HepG2 (cell line): ENCODE measurements around the gene THAP3. TPM values are rescaled to one million over a fixed set of nuclear protein-coding genes. Genes with fewer than 3 reads are reported as not detected.
A peak's percentile ranks its signal among the peaks of the same experiment; 100 is the strongest.

Experiments used
- ARNT2 ChIP-seq: sonication (generic); formaldehyde crosslinking; IDR thresholded peaks from 2 replicates; pipeline ENCODE4 v1.8.0; 2022; ENCODE audit warnings: mild to moderate bottlenecking, low read depth, missing genetic modification reagents, moderate library complexity
- DNMT1 ChIP-seq: sonication (generic); formaldehyde crosslinking; IDR thresholded peaks from 2 replicates; pipeline ENCODE4 v1.5.1; 2020; ENCODE audit warnings: mild to moderate bottlenecking, missing genetic modification reagents
- GPN1 ChIP-seq: sonication (generic); formaldehyde crosslinking; IDR thresholded peaks from 2 replicates; pipeline ENCODE4 v1.5.1; 2020; ENCODE audit warnings: missing genetic modification reagents, borderline replicate concordance
- GTF3A ChIP-seq: sonication (generic); formaldehyde crosslinking; conservative IDR thresholded peaks from 2 replicates; pipeline ENCODE4 v1.4.0; 2020; ENCODE audit warnings: mild to moderate bottlenecking, missing genetic modification reagents
- HCFC1 ChIP-seq: fragments of 150-350 bp; IDR thresholded peaks from 2 replicates; pipeline ENCODE4 v1.6.1; 2014; ENCODE audit warnings: low read depth, low read length
- HOXA3 ChIP-seq: sonication (generic); formaldehyde crosslinking; IDR thresholded peaks from 2 replicates; pipeline ENCODE4 v1.5.0; 2020; ENCODE audit warnings: missing genetic modification reagents
- MLLT10 ChIP-seq: sonication (generic); formaldehyde crosslinking; IDR thresholded peaks from 2 replicates; pipeline ENCODE4 v1.4.0; 2020; ENCODE audit warnings: missing genetic modification reagents
- SMARCC2 ChIP-seq: fragments of 450-650 bp; IDR thresholded peaks from 2 replicates; pipeline ENCODE4 v1.6.1; 2017; ENCODE audit warnings: antibody characterized with exemption, mild to moderate bottlenecking
- SRF ChIP-seq: IDR thresholded peaks from 2 replicates; pipeline ENCODE4 v1.6.1; 2011; ENCODE audit warnings: mild to moderate bottlenecking, low read depth, low read length, moderate library complexity
- ZBTB8A ChIP-seq: sonication (generic); formaldehyde crosslinking; IDR thresholded peaks from 2 replicates; pipeline ENCODE4 v1.4.0; 2020; ENCODE audit warnings: mild to moderate bottlenecking, low read depth, missing genetic modification reagents, borderline replicate concordance
- ZFP37 ChIP-seq: sonication (generic); formaldehyde crosslinking; IDR thresholded peaks from 2 replicates; pipeline ENCODE4 v1.4.0; 2020; ENCODE audit warnings: missing genetic modification reagents, borderline replicate concordance
- ZNF660 ChIP-seq: sonication (generic); formaldehyde crosslinking; IDR thresholded peaks from 2 replicates; pipeline ENCODE4 v1.5.1; 2020; ENCODE audit warnings: mild to moderate bottlenecking, low read depth, missing genetic modification reagents, borderline replicate concordance
- ZNF7 ChIP-seq: IDR thresholded peaks from 2 replicates; pipeline ENCODE4 v1.6.1; 2016; ENCODE audit warnings: missing biosample characterization, missing genetic modification reagents
- ZNF776 ChIP-seq: sonication (generic); formaldehyde crosslinking; IDR thresholded peaks from 2 replicates; pipeline ENCODE4 v1.4.0; 2020; ENCODE audit warnings: mild to moderate bottlenecking, missing genetic modification reagents
- ZNF777 ChIP-seq: sonication (generic); formaldehyde crosslinking; IDR thresholded peaks from 2 replicates; pipeline ENCODE4 v1.4.0; 2020; ENCODE audit warnings: missing genetic modification reagents
- ZSCAN22 ChIP-seq: sonication (generic); formaldehyde crosslinking; IDR thresholded peaks from 2 replicates; pipeline ENCODE4 v1.4.0; 2020; ENCODE audit warnings: mild to moderate bottlenecking, missing genetic modification reagents
- polyA plus RNA-seq, 8 experiments: library from polyadenylated mRNA; depleted of rRNA in 3 of 8; stranded (reverse) in 7 of 8; unstranded in 1 of 8; fragments of >200 nt; fragmentation: Illumina TruSeq in 4 of 8; extraction: Trizol in 4 of 8; gene quantifications; 2 replicates each; pipeline versions ENCODE4 v1.2.1 to v1.2.3, GENCODE V29; 2011 to 2016; ENCODE audit warnings: low read depth in 4 of 8, missing spikeins in 1 of 8, mixed read lengths in 1 of 8; ENCODE audit not compliant: insufficient read depth in 1 of 8
- total RNA-seq, 5 experiments: library from RNA; depleted of rRNA; stranded (reverse); fragments of >200 nt; fragmentation: Illumina TruSeq; extraction: Trizol; gene quantifications; 2 replicates each; pipeline ENCODE4 v1.2.3, GENCODE V29; 2016; ENCODE audit warnings: low read depth in 1 of 5
- TF ChIP-seq, protein P1 (sequence below): sonication (generic); formaldehyde crosslinking; IDR thresholded peaks from 2 replicates; pipeline ENCODE4 v1.4.0; 2020; ENCODE audit warnings: missing genetic modification reagents
- TF ChIP-seq, protein P2 (sequence below): conservative IDR thresholded peaks from 2 replicates; pipeline ENCODE4 v1.6.1; 2018; ENCODE audit warnings: missing genetic modification reagents
- TF ChIP-seq, protein P3 (sequence below): sonication (generic); formaldehyde crosslinking; IDR thresholded peaks from 2 replicates; pipeline ENCODE4 v1.5.1; 2020; ENCODE audit warnings: missing genetic modification reagents, mild to moderate bottlenecking, borderline replicate concordance
- TF ChIP-seq, protein P4 (sequence below): IDR thresholded peaks from 2 replicates; pipeline ENCODE4 v1.6.1; 2016; ENCODE audit warnings: missing genetic modification reagents, missing compliant biosample characterization
- TF ChIP-seq, protein P5 (sequence below): IDR thresholded peaks from 2 replicates; pipeline ENCODE4 v1.6.1; 2016; ENCODE audit warnings: low read depth, control low read depth
- TF ChIP-seq, protein P6 (sequence below): sonication (generic); formaldehyde crosslinking; IDR thresholded peaks from 2 replicates; pipeline ENCODE4 v1.5.0; 2020; ENCODE audit warnings: missing genetic modification reagents

Gene THAP3
- total and polyA plus RNA-seq, 2 of the 13 experiments (the other 11 are each of a cell fraction or from before 2014, with no cell fraction given) = 10.3 to 14.9 TPM

DNA sequence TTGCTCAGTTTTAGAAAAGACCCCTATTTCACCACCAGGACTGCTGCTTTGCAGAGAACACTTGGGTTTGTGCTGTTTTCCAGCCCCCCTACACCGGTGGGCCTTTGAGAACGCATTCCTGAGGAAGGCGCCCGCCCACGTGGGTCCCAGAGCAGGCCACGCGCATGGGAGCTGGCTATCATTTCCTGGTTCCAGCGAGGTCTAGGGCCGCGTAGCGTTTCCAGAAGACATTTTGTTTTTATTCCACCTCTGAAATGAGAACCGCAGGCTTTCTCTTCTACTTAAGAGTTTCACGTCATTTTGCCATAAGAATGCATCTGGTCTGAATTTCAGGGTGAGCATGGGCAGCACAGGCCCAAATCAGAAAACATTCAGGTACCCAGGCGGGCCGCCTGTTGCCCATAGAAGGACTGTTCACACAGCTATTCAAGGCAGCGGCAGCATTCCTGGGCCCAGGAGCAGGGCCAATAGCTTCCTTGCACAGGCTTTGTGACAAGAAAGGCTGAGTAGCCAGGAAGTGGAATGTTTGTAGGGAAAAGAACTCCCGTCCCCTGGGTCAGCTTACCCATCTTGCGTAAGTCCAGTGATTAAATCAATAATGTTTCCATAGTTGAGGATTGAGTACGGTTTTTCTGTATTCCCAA lies 20.6 kb upstream of the THAP3 start (continued):
- TF ChIP-seq, protein P1, sequence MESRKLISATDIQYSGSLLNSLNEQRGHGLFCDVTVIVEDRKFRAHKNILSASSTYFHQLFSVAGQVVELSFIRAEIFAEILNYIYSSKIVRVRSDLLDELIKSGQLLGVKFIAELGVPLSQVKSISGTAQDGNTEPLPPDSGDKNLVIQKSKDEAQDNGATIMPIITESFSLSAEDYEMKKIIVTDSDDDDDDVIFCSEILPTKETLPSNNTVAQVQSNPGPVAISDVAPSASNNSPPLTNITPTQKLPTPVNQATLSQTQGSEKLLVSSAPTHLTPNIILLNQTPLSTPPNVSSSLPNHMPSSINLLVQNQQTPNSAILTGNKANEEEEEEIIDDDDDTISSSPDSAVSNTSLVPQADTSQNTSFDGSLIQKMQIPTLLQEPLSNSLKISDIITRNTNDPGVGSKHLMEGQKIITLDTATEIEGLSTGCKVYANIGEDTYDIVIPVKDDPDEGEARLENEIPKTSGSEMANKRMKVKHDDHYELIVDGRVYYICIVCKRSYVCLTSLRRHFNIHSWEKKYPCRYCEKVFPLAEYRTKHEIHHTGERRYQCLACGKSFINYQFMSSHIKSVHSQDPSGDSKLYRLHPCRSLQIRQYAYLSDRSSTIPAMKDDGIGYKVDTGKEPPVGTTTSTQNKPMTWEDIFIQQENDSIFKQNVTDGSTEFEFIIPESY (CRISPR knock-in tag) = no peak
- TF ChIP-seq ARNT2 (CRISPR knock-in tag) = peak; percentile 65; the same call in 1 of the 2 replicates
- TF ChIP-seq GTF3A = no peak
- no peak for TF ChIP-seq ZSCAN22 (CRISPR knock-in tag)
- no peak for TF ChIP-seq ZNF660 (CRISPR knock-in tag)
- peak; percentile 13; the same call in 1 of the 2 replicates for TF ChIP-seq HCFC1
- TF ChIP-seq MLLT10 = no peak
- peak; percentile 54; the same call in 1 of the 2 replicates for TF ChIP-seq ZNF777 (CRISPR knock-in tag)
- TF ChIP-seq ZFP37 = no peak
- peak; percentile 70 for TF ChIP-seq HOXA3
- TF ChIP-seq ZNF776 = no peak
- TF ChIP-seq ZNF7 (CRISPR knock-in tag) = no peak
- TF ChIP-seq ZBTB8A (CRISPR knock-in tag) = no peak
- TF ChIP-seq, protein P2, sequence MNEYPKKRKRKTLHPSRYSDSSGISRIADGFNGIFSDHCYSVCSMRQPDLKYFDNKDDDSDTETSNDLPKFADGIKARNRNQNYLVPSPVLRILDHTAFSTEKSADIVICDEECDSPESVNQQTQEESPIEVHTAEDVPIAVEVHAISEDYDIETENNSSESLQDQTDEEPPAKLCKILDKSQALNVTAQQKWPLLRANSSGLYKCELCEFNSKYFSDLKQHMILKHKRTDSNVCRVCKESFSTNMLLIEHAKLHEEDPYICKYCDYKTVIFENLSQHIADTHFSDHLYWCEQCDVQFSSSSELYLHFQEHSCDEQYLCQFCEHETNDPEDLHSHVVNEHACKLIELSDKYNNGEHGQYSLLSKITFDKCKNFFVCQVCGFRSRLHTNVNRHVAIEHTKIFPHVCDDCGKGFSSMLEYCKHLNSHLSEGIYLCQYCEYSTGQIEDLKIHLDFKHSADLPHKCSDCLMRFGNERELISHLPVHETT (CRISPR knock-in tag) = no peak
- TF ChIP-seq, protein P3, sequence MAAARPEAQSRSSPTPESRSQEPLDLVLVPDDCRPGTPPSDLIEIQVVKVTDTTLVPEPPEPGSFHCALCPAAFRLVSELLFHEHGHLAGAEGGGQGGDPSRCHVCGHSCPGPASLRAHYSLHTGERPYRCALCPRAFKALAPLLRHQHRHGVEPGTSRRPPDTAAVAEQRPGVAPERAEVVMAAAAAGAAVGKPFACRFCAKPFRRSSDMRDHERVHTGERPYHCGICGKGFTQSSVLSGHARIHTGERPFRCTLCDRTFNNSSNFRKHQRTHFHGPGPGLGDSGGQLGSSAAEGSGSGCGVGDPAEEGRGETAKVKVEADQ (CRISPR knock-in tag) = no peak
- TF ChIP-seq SMARCC2 = no peak
- no peak for TF ChIP-seq GPN1
- TF ChIP-seq, protein P4, sequence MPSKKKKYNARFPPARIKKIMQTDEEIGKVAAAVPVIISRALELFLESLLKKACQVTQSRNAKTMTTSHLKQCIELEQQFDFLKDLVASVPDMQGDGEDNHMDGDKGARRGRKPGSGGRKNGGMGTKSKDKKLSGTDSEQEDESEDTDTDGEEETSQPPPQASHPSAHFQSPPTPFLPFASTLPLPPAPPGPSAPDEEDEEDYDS (CRISPR knock-in tag) = peak; percentile 88
- TF ChIP-seq, protein P5, sequence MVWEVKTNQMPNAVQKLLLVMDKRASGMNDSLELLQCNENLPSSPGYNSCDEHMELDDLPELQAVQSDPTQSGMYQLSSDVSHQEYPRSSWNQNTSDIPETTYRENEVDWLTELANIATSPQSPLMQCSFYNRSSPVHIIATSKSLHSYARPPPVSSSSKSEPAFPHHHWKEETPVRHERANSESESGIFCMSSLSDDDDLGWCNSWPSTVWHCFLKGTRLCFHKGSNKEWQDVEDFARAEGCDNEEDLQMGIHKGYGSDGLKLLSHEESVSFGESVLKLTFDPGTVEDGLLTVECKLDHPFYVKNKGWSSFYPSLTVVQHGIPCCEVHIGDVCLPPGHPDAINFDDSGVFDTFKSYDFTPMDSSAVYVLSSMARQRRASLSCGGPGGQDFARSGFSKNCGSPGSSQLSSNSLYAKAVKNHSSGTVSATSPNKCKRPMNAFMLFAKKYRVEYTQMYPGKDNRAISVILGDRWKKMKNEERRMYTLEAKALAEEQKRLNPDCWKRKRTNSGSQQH (CRISPR knock-in tag) = no peak; the same call in 1 of the 2 replicates
- TF ChIP-seq DNMT1 = no peak
- TF ChIP-seq, protein P6, sequence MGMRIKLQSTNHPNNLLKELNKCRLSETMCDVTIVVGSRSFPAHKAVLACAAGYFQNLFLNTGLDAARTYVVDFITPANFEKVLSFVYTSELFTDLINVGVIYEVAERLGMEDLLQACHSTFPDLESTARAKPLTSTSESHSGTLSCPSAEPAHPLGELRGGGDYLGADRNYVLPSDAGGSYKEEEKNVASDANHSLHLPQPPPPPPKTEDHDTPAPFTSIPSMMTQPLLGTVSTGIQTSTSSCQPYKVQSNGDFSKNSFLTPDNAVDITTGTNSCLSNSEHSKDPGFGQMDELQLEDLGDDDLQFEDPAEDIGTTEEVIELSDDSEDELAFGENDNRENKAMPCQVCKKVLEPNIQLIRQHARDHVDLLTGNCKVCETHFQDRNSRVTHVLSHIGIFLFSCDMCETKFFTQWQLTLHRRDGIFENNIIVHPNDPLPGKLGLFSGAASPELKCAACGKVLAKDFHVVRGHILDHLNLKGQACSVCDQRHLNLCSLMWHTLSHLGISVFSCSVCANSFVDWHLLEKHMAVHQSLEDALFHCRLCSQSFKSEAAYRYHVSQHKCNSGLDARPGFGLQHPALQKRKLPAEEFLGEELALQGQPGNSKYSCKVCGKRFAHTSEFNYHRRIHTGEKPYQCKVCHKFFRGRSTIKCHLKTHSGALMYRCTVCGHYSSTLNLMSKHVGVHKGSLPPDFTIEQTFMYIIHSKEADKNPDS (CRISPR knock-in tag) = peak; percentile 9; the same call in 1 of the 2 replicates
- peak; percentile 93 for TF ChIP-seq SRF
